ENCODE results near the gene SSX4B.
"Not testable (repeated sequence)": the region's sequence is repeated elsewhere in the genome, so short reads cannot be mapped to it uniquely, and the experiment has no call there.

The SSX4B gene

DNA sequence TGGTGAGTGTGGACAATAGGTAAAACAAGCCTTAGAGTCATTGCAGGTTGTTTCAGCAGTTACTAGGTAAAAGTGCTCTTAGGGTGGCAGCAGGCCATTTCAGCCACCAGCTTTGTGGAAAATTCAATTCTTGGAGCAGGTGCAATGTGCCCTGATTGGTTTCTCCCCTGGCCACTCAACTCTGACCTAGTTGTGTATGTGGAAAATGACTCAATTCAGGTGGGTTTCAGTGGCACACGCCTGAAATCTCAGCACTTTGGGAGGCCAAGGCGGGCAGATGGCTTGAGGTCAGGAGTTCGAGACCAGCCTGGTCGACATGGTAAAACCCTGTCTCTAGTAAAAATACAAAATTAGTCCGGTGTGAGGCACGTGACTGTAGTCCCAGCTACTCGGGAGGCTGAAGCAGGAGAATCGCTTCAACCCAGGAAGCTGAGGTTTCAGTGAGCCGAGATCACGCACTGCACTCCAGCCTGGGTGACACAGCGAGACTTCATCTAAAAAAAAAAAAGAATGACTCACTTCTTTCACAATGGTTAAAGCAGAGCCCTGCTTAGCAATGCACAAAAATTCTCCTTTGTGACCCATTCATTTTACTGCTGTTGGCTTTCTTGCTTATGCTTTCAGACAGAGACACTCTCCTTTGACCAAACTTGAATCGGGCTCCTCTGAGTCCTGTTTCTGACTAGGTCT is 15.4 kb upstream of the SSX4B start:
- not testable (repeated sequence) for H3K9me3 ChIP-seq (ENCODE audit: control insufficient read depth, low read length); H3K36me3 ChIP-seq (ENCODE audit: control insufficient read depth, insufficient read depth, low read length, severe bottlenecking); H3K9ac ChIP-seq (ENCODE audit: low read length); H3K4me3 ChIP-seq (ENCODE audit: low read length); DNase-seq (ENCODE audit: low read depth); H3K4me1 ChIP-seq (ENCODE audit: control insufficient read depth, insufficient read depth, low read length); H3K27me3 ChIP-seq (replicated peaks; ENCODE audit: control insufficient read depth, insufficient read depth, low read length)

DNA sequence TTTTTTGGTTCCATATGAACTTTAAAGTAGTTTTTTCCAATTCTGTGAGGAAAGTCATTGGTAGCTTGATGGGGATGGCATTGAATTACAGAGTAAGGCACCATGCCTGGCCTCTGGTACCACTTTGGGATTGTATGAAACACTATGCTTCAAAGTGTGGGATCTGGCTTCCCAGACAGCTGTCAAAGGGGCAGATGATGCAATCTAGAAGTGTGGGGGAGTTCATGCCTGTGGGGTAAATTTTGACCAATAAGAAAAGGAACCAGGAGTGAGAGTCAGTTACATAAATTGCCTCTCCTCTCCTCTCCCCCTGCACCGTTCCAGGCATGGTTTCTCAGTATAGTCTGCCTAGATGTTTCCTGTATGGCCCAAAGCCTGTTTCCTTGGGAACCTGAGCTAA is 13.9 kb downstream of the SSX4B start:
- not testable (repeated sequence) for H3K27me3 ChIP-seq (replicated peaks; ENCODE audit: control insufficient read depth, insufficient read depth, low read length); H3K9ac ChIP-seq (ENCODE audit: low read length); H3K9me3 ChIP-seq (ENCODE audit: control insufficient read depth, low read length); DNase-seq (ENCODE audit: low read depth); H3K4me1 ChIP-seq (ENCODE audit: control insufficient read depth, insufficient read depth, low read length); H3K4me3 ChIP-seq (ENCODE audit: low read length); H3K36me3 ChIP-seq (ENCODE audit: control insufficient read depth, insufficient read depth, low read length, severe bottlenecking)

DNA sequence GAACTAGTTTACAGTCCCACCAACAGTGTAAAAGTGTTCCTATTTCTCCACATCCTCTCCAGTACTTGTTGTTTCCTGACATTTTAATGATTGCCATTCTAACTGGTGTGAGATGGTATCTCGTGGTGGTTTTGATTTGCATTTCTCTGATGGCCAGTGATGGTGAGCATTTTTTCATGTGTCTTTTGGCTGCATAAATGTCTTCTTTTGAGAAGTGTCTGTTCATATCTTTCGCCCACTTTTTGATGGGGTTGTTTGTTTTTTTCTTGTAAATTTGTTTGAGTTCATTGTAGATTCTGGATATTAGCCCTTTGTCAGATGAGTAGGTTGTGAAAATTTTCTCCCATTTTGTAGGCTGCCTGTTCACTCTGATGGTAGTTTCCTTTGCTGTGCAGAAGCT is 14.8 kb downstream of the SSX4B start:
- not testable (repeated sequence) for H3K27me3 ChIP-seq (replicated peaks; ENCODE audit: control insufficient read depth, insufficient read depth, low read length); H3K9ac ChIP-seq (ENCODE audit: low read length); H3K9me3 ChIP-seq (ENCODE audit: control insufficient read depth, low read length); H3K4me1 ChIP-seq (ENCODE audit: control insufficient read depth, insufficient read depth, low read length); H3K4me3 ChIP-seq (ENCODE audit: low read length); H3K36me3 ChIP-seq (ENCODE audit: control insufficient read depth, insufficient read depth, low read length, severe bottlenecking); DNase-seq (ENCODE audit: low read depth)

- H3K4me3 ChIP-seq (ENCODE audit: low read length); H3K9me3 ChIP-seq (ENCODE audit: control insufficient read depth, low read length); H3K9ac ChIP-seq (ENCODE audit: low read length); H3K4me1 ChIP-seq (ENCODE audit: control insufficient read depth, insufficient read depth, low read length); DNase-seq (ENCODE audit: low read depth); H3K36me3 ChIP-seq (ENCODE audit: control insufficient read depth, insufficient read depth, low read length, severe bottlenecking); H3K27me3 ChIP-seq (replicated peaks; ENCODE audit: control insufficient read depth, insufficient read depth, low read length): not testable (repeated sequence)
Measured at GRCh38 chrX:48383239-48383638, 28.5 kb downstream of the SSX4B start, which contains the start of gene SSX4. Gene SSX4, plus strand, starts transcription at chrX:48383539. Its CDS starts 515 bp downstream, at chrX:48384054.

DNA sequence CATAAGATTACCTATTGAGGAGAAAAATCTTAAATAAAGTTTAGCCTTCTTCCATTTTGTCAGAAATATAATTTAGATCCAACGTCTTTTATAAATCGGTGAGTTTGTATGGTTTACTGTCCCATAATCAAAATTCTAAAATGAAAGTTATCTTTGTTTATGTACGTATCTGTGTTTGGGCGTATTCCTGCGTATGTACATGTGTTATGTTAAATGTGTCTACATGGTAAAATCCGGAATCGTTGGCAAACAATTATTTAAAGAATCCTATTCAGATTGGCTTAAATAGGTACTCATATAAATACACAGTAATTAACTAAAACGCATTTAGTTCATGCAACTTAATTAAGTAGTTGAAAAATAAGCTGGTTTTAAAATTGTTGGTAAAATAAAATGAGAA is 41.4 kb downstream of the SSX4B start:
- not testable (repeated sequence) for DNase-seq (ENCODE audit: low read depth); H3K9ac ChIP-seq (ENCODE audit: low read length); H3K36me3 ChIP-seq (ENCODE audit: control insufficient read depth, insufficient read depth, low read length, severe bottlenecking); H3K9me3 ChIP-seq (ENCODE audit: control insufficient read depth, low read length); H3K4me3 ChIP-seq (ENCODE audit: low read length); H3K4me1 ChIP-seq (ENCODE audit: control insufficient read depth, insufficient read depth, low read length); H3K27me3 ChIP-seq (replicated peaks; ENCODE audit: control insufficient read depth, insufficient read depth, low read length)

DNA sequence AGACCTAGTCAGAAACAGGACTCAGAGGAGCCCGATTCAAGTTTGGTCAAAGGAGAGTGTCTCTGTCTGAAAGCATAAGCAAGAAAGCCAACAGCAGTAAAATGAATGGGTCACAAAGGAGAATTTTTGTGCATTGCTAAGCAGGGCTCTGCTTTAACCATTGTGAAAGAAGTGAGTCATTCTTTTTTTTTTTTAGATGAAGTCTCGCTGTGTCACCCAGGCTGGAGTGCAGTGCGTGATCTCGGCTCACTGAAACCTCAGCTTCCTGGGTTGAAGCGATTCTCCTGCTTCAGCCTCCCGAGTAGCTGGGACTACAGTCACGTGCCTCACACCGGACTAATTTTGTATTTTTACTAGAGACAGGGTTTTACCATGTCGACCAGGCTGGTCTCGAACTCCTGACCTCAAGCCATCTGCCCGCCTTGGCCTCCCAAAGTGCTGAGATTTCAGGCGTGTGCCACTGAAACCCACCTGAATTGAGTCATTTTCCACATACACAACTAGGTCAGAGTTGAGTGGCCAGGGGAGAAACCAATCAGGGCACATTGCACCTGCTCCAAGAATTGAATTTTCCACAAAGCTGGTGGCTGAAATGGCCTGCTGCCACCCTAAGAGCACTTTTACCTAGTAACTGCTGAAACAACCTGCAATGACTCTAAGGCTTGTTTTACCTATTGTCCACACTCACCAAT is 43.9 kb downstream of the SSX4B start:
- H3K9me3 ChIP-seq (ENCODE audit: control insufficient read depth, low read length); DNase-seq (ENCODE audit: low read depth); H3K9ac ChIP-seq (ENCODE audit: low read length); H3K4me1 ChIP-seq (ENCODE audit: control insufficient read depth, insufficient read depth, low read length); H3K4me3 ChIP-seq (ENCODE audit: low read length); H3K36me3 ChIP-seq (ENCODE audit: control insufficient read depth, insufficient read depth, low read length, severe bottlenecking); H3K27me3 ChIP-seq (replicated peaks; ENCODE audit: control insufficient read depth, insufficient read depth, low read length): not testable (repeated sequence)

DNA sequence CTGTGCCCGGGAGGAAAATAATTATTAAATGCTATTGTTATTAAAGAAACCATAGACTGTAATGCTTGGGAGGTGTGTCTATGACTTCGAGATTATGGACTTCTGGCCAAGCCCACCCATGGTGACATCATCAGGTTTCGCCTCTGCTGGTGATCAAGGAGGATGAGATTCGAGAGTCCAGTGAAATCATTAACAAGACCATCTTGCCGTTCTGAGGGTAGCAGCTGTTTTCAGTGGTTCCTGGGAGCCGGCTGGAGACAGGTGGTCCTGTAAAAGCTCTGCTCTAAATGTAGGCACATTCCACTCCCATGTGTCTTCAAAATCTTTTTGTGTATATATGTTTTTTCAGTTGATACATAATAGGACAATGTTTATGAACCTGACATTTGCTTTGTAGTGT is 52.5 kb downstream of the SSX4B start:
- not testable (repeated sequence) for H3K4me3 ChIP-seq (ENCODE audit: low read length); H3K9me3 ChIP-seq (ENCODE audit: control insufficient read depth, low read length); H3K4me1 ChIP-seq (ENCODE audit: control insufficient read depth, insufficient read depth, low read length); H3K9ac ChIP-seq (ENCODE audit: low read length); H3K27me3 ChIP-seq (replicated peaks; ENCODE audit: control insufficient read depth, insufficient read depth, low read length); H3K36me3 ChIP-seq (ENCODE audit: control insufficient read depth, insufficient read depth, low read length, severe bottlenecking); DNase-seq (ENCODE audit: low read depth)

- DNase-seq (ENCODE audit: low read depth): no peak
- H3K36me3 ChIP-seq (ENCODE audit: control insufficient read depth, insufficient read depth, low read length, severe bottlenecking): no peaks in the 10 kb centered on the region
- no peaks in the 10 kb centered on the region for H3K9me3 ChIP-seq (ENCODE audit: control insufficient read depth, low read length)
- no peak overlapping the region for H3K9ac ChIP-seq (ENCODE audit: low read length)
- no peaks in the 10 kb centered on the region for H3K4me1 ChIP-seq (ENCODE audit: control insufficient read depth, insufficient read depth, low read length)
- no peak overlapping the region for H3K4me3 ChIP-seq (ENCODE audit: low read length)
- no peaks in the 10 kb centered on the region for H3K27me3 ChIP-seq (replicated peaks; ENCODE audit: control insufficient read depth, insufficient read depth, low read length)
Measured at GRCh38 chrX:48357681-48358080, 54.1 kb downstream of the SSX4B start.

- not testable (repeated sequence) for H3K27me3 ChIP-seq (replicated peaks; ENCODE audit: control insufficient read depth, insufficient read depth, low read length); H3K36me3 ChIP-seq (ENCODE audit: control insufficient read depth, insufficient read depth, low read length, severe bottlenecking); H3K4me3 ChIP-seq (ENCODE audit: low read length); DNase-seq (ENCODE audit: low read depth); H3K9ac ChIP-seq (ENCODE audit: low read length); H3K4me1 ChIP-seq (ENCODE audit: control insufficient read depth, insufficient read depth, low read length); H3K9me3 ChIP-seq (ENCODE audit: control insufficient read depth, low read length)
Measured at GRCh38 chrX:48356315-48357094, 55.3 kb downstream of the SSX4B start, which contains the start of gene SSX3. Gene SSX3, minus strand, starts transcription at chrX:48356703. Its CDS starts 1,454 bp downstream, at chrX:48355249.
